Thoracic aorta (tissue), 2 donors: Measurements from ENCODE around the gene ASTN1. TPM values are rescaled to one million over a fixed set of nuclear protein-coding genes. Genes with fewer than 3 reads are reported as not detected.

Experiments used
- ATAC-seq: fragments of 150-250 bp; one replicate; pipeline ENCODE4 v1.8.0; 2017; ENCODE audit warnings: low read depth; ENCODE audit not compliant: insufficient number of reproducible peaks, low FRiP score
- DNase-seq: peaks from one replicate; pipeline ENCODE4 v3.0.0-alpha.2; 2020; ENCODE audit warnings: low spot score
- H3K27ac ChIP-seq, 2 donors: fragments of 200-600 bp; sonication (generic); 1 replicate in 1 of 2; 2 replicates in 1 of 2; pipeline ENCODE4 v1.5.1; 2016; ENCODE audit warnings: mild to moderate bottlenecking in 2 of 2, moderate library complexity in 2 of 2
- H3K27me3 ChIP-seq: fragments of 200-600 bp; sonication (generic); replicated peaks from 2 replicates; pipeline ENCODE4 v1.6.0; 2016; ENCODE audit warnings: mild to moderate bottlenecking; ENCODE audit not compliant: insufficient read depth
- H3K36me3 ChIP-seq: fragments of 200-600 bp; sonication (generic); one replicate; pipeline ENCODE4 v1.5.1; 2016
- H3K4me1 ChIP-seq, 2 donors: fragments of 200-600 bp; sonication (generic); 1 replicate in 1 of 2; 2 replicates in 1 of 2; pipeline versions ENCODE4 v1.5.1 to v1.6.0; 2016; ENCODE audit warnings: low read depth in 2 of 2, mild to moderate bottlenecking in 1 of 2; ENCODE audit not compliant: control insufficient read depth in 1 of 2
- H3K4me3 ChIP-seq: fragments of 200-600 bp; sonication (generic); 2 replicates; pipeline ENCODE4 v1.5.1; 2016; ENCODE audit warnings: mild to moderate bottlenecking
- H3K9me3 ChIP-seq: fragments of 200-600 bp; sonication (generic); 2 replicates; pipeline ENCODE4 v1.5.1; 2016
- CTCF ChIP-seq: fragments of 200-600 bp; sonication (generic); IDR thresholded peaks from one replicate; pipeline ENCODE4 v1.5.1; 2019; ENCODE audit warnings: antibody characterized with exemption
- total RNA-seq, 2 donors: library from RNA; depleted of rRNA; stranded (reverse); fragments of >200 nt; gene quantifications; one replicate each; pipeline versions ENCODE4 v1.1.0 to v1.2.3, GENCODE V29; 2016

Gene ASTN1
- total RNA-seq, 2 donors from 2014 or later, result 0.41 to 0.42 TPM

- no peak for DNase-seq
- no peaks in the 10 kb centered on the region for H3K36me3 ChIP-seq
- no peak overlapping the region for H3K4me3 ChIP-seq
- no peaks in the 10 kb centered on the region for H3K9me3 ChIP-seq
- H3K4me1 ChIP-seq, result no peaks in the 10 kb centered on the region
- no peak for TF ChIP-seq CTCF
- no peak for ATAC-seq
- no peak overlapping the region for H3K27ac ChIP-seq
- H3K27me3 ChIP-seq, result no peaks in the 10 kb centered on the region
Observed at GRCh38 chr1:176811511-176812288, 352.8 kb downstream of the ASTN1 start.

- no peak for TF ChIP-seq CTCF
- Histone ChIP-seq H3K27me3 (no peaks in the 10 kb centered on the region), H3K4me1 (no peaks in the 10 kb centered on the region), H3K36me3 (no peaks in the 10 kb centered on the region), H3K27ac (no peak overlapping the region), H3K9me3 (no peaks in the 10 kb centered on the region), H3K4me3 (no peak overlapping the region)
- DNase-seq (no peak), ATAC-seq (no peak)
Observed at GRCh38 chr1:176809292-176809691, 355.2 kb downstream of the ASTN1 start.

Other genes starting within 250 kb of the ASTN1 start
- gene BRINP2, start 6.2 kb upstream of the ASTN1 start, total RNA-seq, result not detected